Measurements from ENCODE around the gene CHURC1.

DNA sequence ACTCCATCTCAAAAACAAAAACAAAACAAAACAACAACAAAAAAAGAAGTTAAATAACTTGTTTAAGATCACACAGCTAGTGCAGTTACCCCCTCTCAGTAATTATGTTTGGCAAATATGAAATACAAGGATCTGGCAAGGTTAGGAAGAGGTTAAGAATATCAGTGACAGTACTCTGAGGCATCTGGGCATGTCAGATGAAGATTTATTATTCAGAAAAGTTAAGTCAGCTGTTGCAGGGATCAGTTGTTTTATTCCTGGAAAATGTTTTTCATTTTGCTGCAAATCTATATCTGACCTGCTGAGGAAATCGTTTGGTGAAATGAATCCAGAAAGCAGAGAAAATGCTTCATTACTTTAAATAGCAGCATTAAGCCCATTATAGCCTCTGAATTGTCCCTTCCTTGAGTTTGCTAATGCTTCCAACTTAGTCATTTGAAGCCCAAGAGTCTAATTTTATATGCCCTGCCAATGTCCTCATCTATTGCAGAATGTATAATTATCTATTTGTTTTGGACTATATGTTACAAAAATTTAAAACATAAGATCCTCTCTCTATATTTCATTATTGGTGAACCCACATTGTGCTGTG, 20.2 kb downstream of the CHURC1 start:
- TF ChIP-seq, protein P1, sequence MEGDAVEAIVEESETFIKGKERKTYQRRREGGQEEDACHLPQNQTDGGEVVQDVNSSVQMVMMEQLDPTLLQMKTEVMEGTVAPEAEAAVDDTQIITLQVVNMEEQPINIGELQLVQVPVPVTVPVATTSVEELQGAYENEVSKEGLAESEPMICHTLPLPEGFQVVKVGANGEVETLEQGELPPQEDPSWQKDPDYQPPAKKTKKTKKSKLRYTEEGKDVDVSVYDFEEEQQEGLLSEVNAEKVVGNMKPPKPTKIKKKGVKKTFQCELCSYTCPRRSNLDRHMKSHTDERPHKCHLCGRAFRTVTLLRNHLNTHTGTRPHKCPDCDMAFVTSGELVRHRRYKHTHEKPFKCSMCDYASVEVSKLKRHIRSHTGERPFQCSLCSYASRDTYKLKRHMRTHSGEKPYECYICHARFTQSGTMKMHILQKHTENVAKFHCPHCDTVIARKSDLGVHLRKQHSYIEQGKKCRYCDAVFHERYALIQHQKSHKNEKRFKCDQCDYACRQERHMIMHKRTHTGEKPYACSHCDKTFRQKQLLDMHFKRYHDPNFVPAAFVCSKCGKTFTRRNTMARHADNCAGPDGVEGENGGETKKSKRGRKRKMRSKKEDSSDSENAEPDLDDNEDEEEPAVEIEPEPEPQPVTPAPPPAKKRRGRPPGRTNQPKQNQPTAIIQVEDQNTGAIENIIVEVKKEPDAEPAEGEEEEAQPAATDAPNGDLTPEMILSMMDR (conservative IDR thresholded peaks at IDR 0.05; ENCODE audit: low read length): no peak
- TF ChIP-seq EZH2phosphoT487 (IDR thresholded peaks at IDR 0.05; ENCODE audit: borderline replicate concordance, low read depth, low read length): no peak

Measured in OCI-LY7 (cell line).